HG03097 (cell line): ENCODE results near the gene SDF2.

ENCODE experiments used
- ATAC-seq: cut with Tn5 transposase; IDR thresholded peaks from one replicate; pipeline ENCODE4 v1.9.1; 2021; ENCODE audit not compliant: unreplicated experiment, low FRiP score

Gene SDF2, protein sequence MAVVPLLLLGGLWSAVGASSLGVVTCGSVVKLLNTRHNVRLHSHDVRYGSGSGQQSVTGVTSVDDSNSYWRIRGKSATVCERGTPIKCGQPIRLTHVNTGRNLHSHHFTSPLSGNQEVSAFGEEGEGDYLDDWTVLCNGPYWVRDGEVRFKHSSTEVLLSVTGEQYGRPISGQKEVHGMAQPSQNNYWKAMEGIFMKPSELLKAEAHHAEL

DNA sequence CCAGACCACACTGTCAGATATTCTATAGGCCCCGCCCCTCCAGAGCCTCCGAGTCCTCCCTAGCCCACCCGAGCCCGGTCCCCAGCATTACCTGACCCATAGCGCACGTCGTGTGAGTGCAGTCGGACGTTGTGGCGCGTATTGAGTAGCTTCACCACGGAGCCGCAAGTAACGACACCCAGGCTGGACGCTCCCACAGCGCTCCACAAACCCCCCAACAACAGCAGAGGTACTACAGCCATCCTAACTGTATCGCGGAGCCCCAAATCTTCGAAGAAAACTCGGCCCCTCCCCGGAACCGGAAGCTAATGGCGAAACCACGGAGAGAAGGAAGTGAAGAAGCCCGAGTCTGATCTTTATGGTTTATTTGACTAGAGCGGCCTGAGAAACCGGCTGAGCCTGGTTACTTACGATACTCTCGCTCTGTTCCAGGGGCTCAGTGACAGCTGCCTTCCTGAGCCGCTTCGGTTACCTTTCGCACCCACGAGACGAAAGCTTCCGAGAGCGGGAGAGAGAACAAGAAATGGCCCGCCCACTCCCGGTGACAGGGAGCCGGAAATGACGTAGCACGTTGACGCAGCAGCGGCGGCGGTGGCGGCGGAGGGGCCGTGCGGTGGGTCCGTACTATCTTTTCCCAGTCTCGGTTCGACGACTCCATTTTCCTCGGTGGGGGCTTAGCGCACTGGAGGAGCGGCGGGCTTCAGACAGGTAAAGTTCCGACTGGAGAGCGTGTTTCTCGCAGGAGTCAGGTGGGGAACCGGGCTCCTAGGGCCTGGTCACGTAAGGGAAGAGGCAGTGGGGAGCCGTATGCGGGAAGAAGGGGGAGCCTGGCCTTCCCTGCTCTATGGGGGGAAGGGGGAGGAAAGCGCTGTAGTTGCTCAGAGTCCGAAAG is at the start of gene SDF2, which contains the start of gene SUPT6H:
Gene SDF2 (minus strand): TSS at position 272 of the 892 bp plus-strand sequence. CDS start 30 bp downstream, at position 242.
Gene SUPT6H (plus strand): TSS at position 571 of the 892 bp plus-strand sequence. CDS start 11,197 bp downstream, outside the sequence.
- ATAC-seq: peak; percentile 72

DNA sequence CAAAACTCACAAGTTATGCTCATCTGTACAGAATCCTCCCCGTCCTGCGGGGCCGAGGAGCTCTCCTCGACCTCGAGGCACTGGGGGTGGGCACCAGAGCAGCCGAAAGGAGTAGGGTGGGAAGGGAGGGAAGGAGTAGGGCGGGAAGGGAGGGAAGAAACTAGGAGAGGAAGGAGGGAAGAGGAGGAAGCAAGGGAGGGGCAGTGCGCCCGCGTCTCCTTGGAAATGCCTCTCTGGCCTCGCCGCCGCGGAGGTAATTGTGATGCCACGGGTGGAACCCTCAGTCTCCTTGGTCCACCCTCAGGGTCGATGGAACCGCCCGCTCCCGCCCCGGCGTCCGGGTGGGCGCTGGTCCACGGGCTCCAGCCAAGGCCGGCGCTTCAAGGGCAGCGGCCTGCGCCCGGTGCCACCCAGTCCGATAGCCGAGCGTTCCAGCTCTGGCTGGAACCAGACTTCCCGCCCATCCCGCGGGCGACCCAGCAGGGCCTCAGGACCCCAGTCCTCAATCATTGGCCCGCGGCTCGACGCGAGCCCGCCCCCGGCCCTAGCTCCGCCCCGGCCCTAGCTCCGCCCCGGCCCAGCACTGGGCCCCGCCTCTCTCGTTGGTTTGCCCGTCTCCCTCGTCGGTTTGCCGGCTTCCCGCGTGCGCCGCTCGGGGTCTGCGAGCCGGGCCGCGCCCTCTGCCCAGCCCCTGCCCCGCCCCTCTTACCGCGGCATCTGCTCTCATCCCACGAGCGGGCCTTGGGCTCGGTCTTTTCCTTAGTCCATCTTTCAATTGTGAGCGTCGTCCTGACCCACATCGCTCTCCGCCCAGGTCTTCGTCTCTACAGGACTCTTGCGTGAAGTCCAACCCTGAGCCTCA is 49.4 kb upstream of the SDF2 start:
- peak; percentile 60 for ATAC-seq

DNA sequence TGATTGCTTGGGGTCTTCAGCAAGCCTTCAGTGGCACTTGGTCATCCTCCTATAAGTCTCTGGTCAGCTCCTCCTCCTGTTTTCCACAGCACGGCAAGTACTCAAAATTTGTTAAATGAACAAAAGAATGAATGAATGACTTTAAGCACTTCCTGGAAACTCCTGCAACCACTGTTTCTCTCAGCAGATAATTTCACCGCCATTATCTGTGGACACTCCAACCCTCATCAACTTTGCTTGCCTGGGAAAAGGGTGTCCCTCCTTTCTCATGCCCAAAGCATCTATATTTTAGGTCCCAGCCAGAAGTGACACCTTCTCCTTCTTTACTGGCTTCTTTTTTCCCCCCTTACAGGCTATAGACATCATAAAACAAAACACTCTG is 45.6 kb upstream of the SDF2 start:
- no peak for ATAC-seq

DNA sequence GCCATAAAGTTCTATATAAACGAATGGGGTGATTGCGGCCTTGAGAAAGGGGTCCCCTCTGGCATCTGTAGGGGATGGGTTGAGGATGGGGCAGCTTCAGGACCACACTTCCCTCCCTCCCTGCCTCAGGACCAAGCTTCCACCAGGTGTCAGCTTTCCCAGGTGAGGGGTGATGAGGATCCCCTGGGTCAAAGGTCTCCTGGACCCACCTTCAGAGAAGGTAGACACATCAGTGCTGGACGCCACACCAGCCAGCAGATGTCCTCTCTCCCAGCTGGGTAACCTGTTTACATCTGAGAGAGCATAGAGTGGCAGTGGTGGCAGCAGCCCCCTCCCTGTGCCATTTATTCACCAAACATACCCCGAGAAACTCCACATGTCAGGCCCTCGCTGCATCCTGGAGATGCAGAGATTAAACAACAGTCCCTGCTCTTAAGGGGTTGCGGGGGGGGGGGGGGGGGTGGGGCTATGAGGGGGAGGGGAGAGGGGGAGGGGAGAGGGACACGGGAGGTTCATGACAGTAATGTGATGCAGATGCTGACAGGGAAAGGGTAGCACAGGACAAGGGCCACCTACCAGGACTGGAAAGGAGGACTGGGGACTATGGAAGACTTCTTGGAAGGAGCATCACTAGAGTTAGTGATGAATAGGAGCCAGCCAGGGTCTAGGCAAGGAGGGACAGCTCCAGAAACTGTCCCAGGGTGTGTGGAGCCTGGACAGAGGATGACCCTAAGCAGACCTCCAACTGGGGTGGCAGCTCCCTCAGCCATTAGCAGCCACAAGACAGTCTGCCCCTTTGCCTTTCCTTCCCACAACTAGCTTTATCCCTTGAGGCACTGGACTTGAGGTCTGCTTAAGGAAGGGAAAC is 45.0 kb upstream of the SDF2 start:
- no peak for ATAC-seq

DNA sequence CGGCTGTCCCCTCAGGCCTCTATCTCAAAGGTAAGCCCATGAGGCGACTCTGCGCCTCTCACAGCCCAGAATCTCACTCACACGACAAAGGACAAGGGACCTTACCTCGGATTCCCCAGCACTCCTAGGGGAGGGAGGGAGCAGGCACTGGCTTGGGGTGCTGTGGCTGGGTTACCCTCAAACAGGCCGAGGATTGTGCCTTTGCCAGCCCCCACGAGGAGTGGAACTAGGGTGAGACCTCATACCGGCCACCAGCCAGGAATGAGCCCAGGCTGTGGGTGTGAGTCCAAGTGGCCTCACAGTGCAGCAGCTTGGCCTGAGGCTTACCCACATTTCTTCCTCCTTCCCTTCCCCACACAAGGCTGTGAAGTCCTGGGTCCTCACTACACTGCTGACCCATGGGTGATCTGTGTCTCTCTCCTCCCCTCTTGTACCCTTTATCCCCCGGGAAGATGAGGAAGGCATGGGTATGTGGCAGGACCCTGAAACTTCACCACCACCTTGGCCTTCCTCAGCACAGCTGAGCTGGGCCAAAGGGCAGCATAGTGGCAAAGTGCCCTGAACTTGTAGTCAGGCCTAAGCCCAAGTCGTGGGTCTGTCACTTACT is 44.1 kb upstream of the SDF2 start:
- ATAC-seq: no peak

DNA sequence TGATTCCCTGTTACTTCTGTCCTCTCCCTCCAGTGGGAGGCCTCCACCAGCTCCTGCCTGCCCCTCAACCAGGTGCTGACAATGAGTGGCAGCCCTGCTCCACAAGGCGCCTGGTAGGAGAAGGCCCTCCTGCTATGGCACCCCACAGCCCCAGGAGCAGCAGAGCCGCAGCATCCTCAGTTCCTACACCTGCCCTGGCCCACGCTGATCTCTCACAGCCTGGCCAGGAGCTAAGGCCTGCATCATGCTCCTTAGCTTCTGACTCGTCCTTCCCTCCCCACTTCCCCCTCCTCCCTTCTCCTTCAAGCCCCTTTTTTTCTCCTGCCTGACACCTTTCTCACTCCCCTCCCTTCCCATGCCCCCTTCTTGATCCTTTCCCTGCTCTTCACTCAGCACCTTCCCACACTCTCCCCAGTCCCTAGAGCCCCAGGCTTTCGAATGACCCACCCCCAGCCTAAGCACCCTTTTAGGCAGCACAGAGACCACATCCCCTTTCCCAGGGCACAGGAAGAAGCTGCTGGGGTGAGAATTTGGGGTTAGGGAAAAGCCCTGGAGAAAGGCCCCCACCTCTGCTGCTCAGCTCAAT is 43.5 kb upstream of the SDF2 start:
- ATAC-seq: no peak

DNA sequence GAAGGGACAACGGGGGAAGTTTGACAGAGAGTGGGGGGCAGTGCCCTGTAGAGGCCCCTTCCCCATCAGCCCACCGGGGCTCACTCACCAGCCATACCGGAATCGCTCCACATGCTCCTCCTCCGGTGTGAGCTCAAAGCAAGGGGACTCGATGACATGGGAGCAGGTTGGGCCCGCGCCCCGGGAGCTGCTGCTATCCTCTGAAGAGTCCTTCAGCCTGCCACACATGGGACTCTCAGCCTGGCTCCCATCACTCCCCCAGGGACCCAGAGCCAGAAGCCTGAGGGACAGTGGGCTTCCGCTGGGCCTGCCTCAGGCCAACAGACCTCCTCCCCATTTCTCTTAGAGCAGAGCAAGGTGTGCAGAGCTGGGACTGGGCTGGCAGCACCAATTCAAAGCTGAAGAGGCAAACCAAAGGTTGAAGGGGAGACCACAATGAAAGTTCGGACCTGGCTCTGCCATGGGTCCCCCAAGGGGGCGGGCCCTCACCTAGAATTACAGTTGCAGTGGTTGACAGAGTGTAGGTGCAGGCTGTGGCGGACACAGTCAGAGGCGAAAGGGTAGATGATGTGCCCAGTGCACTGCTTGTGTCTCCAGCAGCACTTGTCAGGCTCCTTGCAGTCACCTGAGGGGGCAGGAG is 42.6 kb upstream of the SDF2 start:
- ATAC-seq: no peak

DNA sequence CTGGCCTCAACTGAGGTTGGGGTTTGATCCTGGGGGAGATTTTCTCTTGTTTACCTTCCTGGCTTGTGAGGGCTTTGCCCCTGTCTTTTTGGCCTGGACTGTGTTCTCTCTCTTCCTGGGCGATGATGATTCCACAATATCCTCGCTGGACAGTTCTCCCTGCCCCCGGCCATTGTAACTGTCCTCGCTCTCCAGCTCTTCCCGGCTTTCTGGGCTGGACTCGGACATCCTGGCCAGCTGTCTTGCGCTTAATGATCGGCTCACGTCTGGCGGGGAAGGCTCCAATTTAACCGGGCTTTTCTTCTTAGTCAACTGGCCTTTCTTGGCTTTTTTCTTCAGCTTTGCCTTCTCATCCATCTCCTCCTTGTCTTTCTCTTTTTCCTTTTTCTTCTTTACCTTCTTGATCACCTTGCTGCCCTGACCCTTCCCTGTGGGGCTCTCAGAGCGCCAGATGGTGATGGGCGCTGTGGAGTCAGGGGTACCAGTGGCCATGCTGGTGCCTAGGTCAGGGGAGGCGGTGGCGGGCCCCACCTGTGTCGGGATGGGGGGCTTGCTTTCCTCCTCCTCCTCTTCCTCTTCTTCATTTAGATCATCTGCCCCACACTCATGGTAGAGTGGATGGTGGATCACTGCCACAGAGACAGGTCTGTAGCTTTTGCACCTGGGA is 42.0 kb upstream of the SDF2 start:
- ATAC-seq: no peak

DNA sequence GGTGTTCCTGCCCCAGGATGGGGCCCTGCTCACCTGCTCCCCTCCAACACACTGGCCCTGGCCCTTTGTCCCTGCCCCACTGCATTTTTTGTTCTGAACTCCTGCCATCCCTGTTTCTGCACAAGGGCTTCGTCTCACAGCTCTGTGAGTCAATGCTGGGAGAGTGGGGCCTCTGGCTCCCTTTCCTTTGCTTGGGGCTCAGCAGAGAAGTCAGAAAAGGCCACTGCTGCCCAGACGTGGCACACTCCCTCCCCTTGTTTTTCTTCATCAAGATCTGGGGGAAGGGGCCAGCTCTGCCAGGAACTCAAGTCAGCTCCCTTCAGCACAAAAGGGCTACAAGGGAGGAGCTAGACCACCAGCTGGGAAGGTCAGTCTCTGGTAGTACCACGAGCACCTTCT is 41.0 kb upstream of the SDF2 start:
- ATAC-seq: no peak

DNA sequence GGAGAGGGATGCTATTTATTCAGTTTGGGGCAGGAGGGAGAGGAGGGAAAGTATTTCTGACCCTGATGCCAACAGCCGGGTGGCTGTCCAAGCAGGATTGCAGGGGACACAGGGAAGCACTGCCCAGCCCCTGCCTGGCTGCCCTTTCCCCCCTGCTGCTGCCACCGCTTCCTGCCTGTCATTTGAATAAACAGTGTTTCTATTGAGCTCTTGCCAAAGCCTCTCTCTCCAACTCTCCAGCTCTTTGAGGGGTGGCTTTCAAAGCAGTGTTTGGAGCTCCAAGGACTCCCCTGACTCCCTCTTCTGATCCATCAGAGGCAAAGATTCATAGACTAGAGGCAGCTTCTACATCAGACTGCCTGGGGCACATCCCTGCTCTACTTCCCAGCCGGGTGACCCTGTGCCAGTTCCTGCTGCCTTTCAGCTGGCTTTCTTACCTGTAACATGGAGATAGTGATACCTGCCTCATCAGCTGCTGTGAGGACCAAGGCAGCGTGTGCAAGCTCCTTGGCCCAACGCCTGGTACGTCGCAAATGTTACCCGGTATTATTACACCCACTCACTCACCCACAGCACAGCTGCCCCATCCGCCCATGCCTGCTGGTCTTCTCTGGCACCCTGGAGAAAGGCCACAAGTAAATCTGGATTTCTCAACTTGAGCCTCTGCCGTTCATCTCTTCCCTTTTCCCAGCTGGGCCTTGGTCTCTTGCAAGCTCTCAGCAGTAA is 40.5 kb upstream of the SDF2 start:
- no peak for ATAC-seq

DNA sequence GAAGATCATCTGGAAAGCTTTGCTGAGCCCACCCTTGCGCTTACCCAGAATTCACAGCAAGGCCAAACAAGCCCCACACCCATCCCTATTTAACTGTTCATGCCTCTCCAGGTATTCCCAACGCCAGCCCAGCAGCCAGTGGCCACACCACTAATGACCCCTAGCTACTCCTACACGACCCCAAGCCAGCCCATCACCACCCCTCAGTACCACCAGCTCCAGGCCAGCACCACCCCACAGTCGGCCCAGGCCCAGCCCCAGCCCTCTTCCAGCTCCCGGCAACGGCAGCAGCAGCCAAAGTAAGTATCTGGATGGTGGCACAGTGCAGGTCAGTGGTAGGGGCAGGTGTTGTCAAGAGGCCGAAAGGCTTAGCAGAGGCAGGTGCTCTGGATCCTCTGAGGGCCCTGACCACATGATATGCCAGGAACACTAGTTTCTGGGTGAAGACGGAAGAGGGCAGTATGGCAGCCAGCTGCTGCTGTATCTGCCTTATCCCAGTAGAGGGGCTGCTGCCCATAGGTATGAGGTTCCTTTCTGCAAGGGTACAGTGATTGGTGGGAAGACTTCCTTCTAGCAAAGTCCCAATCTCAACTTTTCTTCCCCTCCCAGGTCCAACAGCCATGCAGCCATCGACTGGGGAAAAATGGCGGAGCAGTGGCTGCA is 39.3 kb upstream of the SDF2 start:
- no peak for ATAC-seq

DNA sequence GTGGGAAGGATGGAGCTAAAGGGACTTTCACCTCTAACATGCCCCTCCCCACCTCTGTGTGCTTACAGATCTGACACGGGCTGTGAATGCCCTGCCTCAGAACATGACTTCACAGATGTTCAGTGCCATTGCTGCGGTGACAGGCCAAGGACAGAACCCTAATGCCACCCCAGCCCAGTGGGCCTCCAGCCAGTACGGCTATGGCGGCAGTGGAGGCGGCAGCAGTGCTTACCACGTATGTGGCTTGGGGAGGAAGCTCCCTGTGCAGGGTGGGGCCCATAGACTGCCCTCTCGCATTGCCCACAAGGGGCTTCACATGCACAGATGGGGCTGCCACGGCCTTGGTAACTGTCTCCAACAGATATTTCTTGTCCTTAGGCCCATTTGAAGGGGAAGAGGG is 38.6 kb upstream of the SDF2 start:
- ATAC-seq: no peak

DNA sequence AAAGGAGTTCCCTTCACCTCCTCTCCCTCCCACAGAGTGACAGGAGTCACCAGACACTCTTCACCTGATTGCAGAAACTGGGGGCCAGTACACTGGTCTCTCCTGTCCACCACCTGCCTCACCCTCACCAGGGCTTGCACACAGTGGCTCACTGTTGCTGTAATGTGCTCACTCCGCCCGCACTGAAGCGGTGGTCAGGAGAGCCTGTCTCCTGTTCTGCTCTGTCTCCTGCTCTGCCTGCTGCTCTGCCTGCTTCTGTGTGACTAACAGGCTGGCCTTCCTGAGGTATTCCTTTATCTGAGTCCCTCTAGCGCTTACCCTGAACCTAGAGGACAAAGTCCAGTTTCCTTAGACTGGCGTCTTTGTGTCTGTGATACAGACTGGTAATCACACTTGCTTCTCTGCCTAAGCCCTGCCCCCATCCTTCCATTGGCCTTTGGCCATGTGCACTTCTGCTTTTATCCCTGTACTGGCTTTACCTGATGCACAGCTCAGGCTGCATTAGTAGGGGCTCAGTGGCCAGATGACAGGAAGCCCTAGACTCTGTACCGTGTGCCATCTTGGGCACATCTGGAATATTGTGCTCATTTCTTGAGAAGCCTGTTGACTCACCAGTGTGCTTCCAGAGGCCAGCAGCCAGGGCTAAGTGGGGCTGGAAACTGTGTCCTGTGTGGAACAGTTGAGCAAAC is 36.7 kb upstream of the SDF2 start:
- ATAC-seq: no peak

DNA sequence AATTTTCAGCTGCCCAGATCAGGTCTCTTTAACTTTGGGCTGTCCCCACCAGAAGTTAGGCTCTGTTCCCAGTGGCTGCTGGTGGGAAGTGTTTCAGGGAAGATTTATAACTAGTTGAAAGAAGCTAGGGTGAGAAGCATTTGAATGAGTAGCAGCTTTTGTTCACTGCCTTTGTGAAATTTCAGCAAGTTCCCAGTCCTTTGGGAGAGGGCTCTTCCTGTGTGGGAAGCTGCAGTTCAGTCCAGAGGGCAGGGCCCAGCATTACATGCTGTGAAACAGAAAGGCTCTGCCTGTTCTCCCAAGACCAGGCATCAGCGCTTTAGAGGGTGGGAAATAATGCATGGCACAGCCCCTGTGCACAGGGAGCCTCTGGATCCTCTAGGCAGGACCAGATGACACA is 32.2 kb upstream of the SDF2 start:
- ATAC-seq: no peak

DNA sequence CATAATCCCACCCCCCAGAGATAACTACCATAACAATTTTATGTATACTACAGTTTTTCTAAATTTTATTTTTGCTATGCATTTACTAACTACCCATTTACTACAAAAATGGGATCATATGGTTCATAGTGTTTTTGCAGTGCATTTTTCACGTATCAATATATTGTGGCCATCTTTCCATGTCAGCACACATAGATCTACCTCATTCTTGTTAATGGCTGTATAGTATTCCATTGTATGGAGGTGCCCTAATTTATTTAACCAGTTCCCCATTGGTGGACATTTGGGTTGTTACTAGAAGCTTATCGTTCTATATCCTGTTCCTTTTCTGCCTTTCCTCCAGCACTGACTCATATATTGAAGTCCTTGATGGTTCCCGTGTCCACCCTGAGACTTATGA is 27.3 kb upstream of the SDF2 start:
- no peak for ATAC-seq

DNA sequence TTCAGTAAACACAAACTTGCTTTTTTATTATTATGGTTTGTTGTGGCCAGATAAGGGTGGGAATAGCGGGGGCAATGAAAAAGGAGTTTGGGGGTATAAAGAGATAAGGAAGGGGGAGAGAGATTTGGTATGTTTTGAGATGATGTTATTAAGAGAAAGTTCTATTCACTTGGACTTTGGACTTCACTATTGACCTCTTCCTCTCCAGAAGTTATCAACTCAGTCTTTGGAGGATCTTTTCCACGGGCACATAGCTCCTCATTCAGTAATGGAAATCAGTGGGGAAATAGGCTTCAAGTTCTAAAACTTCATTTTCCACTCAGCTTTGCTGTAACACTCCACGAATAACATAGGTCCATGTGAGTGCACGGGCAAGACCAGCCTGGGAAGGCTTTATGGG is 26.8 kb upstream of the SDF2 start:
- no peak for ATAC-seq

DNA sequence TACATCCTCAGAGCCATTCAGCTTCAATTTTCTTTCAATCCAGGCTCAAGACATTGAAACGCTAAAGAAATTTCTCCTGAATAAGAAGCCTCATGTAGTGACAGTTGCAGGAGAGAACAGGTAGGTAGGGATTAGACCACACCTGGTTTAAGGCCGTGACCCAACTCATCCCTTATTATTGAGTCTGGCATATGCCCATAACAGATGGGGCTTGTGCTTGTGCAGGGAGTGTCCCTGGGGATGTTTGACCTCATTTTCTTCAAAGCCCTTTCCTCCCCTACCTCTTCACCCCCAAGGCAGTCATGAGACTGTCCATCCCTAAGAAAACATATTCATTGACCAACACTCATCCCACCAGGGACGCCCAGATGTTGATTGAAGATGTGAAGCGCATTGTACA is 24.6 kb upstream of the SDF2 start:
- no peak for ATAC-seq
